Measurements from ENCODE around the gene CCDC171. TPM values are rescaled to one million over a fixed set of nuclear protein-coding genes. Genes with fewer than 3 reads are reported as not detected.

CCDC171 gene
- total RNA-seq, 1 donor from 2014 or later, result 1.8 TPM

DNA sequence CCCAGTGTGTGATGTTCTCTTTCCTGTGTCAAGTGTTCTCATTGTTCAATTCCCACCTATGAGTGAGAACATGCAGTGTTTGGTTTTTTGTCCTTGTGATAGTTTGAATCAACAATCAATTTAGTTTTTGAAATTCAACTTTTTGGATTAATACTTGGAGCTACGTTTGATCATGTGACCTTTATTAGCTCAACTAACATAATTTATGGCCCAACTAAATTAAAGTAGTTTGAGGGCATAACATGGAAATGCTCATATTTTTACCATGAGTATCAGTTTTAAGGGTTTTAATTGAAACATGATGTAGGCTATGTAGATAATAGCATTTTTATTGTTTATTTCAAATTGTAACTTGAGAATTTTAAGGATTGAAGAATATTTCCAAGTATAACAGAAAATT lies 168.0 kb downstream of the CCDC171 start:
- no peak for DNase-seq
- no peak for TF ChIP-seq CTCF (IDR thresholded peaks at IDR 0.05; ENCODE audit: borderline replicate concordance)
- no peak overlapping the region for H3K27ac ChIP-seq (replicated peaks)
- H3K36me3 ChIP-seq, result no peaks in the 10 kb centered on the region
- no peaks in the 10 kb centered on the region for H3K4me1 ChIP-seq
- H3K4me3 ChIP-seq, result no peak overlapping the region
- no peaks in the 10 kb centered on the region for H3K27me3 ChIP-seq (ENCODE audit: low read depth)
- no peaks in the 10 kb centered on the region for H3K9me3 ChIP-seq (replicated peaks)
- intact Hi-C loops (cut with micrococcal nuclease), result no loop called here

- Histone ChIP-seq H3K4me3 (no peak overlapping the region), H3K27ac (replicated peaks) (no peak overlapping the region)
- no peak for DNase-seq
These were observed 170.0 kb downstream of the CCDC171 start for GRCh38 chr9:15722888-15723287.

GRCh38 chr9:15724016-15724415 lies 171.2 kb downstream of the CCDC171 start:
- no peak for TF ChIP-seq CTCF (IDR thresholded peaks at IDR 0.05; ENCODE audit: borderline replicate concordance)
- Histone ChIP-seq H3K4me3 (no peak overlapping the region), H3K9me3 (replicated peaks) (no peaks in the 10 kb centered on the region), H3K36me3 (no peaks in the 10 kb centered on the region), H3K27ac (replicated peaks) (no peak overlapping the region), H3K27me3 (ENCODE audit: low read depth) (no peaks in the 10 kb centered on the region), H3K4me1 (no peaks in the 10 kb centered on the region)
- no peak for DNase-seq
- intact Hi-C loops (cut with micrococcal nuclease), result no loop called here

More at GRCh38 chr9:15722888-15723287, 170.0 kb downstream of the CCDC171 start:
- Histone ChIP-seq H3K4me1 (no peaks in the 10 kb centered on the region), H3K9me3 (replicated peaks) (no peaks in the 10 kb centered on the region), H3K27me3 (ENCODE audit: low read depth) (no peaks in the 10 kb centered on the region), H3K36me3 (no peaks in the 10 kb centered on the region)
- TF ChIP-seq CTCF (IDR thresholded peaks at IDR 0.05; ENCODE audit: borderline replicate concordance), result no peak
- intact Hi-C loops (cut with micrococcal nuclease), result no loop called here

DNA sequence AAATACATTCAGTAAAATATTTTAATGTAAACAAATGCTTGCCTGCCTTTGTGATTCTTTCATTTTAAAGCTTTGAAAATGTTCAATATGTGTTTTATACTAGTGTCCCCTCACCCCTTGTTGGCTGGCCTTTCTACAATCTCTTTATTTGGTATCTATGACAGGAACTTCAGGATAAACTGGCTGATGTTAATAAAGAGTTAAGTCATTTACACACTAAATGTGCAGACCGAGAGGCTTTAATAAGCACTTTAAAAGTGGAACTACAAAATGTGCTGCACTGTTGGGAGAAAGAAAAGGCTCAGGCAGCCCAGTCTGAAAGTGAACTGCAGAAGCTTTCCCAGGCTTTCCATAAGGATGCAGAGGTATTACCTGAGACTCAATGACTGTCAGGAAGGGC lies 171.8 kb downstream of the CCDC171 start:
- Histone ChIP-seq H3K36me3 (no peaks in the 10 kb centered on the region), H3K4me3 (no peak overlapping the region), H3K4me1 (no peaks in the 10 kb centered on the region), H3K9me3 (replicated peaks) (no peaks in the 10 kb centered on the region), H3K27me3 (ENCODE audit: low read depth) (no peaks in the 10 kb centered on the region), H3K27ac (replicated peaks) (no peak overlapping the region)
- no peak for TF ChIP-seq CTCF (IDR thresholded peaks at IDR 0.05; ENCODE audit: borderline replicate concordance)
- DNase-seq, result no peak
- intact Hi-C loops (cut with micrococcal nuclease), result no loop called here

DNA sequence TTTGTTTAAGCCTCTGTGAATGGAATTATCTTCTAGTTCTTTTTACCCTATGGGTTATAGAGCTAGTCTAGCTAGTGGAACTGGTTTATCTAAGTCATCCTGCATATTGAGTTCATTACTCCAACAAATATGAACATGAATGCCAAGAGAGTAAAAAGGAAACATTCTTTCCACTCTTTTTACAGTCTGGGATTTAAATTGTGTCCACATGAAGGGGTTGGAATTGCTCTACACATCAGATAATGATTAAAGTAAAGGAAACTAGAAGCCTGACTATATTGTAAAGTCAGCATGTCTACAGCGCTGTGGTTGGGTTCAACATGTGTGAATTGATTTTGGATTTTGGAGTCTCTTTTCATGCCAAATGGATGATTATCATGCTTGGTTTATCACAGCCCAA lies 173.1 kb downstream of the CCDC171 start:
- H3K9me3 ChIP-seq (replicated peaks), result no peaks in the 10 kb centered on the region
- H3K27ac ChIP-seq (replicated peaks), result no peak overlapping the region
- no peaks in the 10 kb centered on the region for H3K36me3 ChIP-seq
- DNase-seq, result no peak
- intact Hi-C loops (cut with micrococcal nuclease), result no loop called here
- no peak overlapping the region for H3K4me3 ChIP-seq
- H3K4me1 ChIP-seq, result no peaks in the 10 kb centered on the region
- no peak for TF ChIP-seq CTCF (IDR thresholded peaks at IDR 0.05; ENCODE audit: borderline replicate concordance)
- no peaks in the 10 kb centered on the region for H3K27me3 ChIP-seq (ENCODE audit: low read depth)

GRCh38 chr9:15729507-15729906 lies 176.7 kb downstream of the CCDC171 start:
- DNase-seq, result no peak
- Histone ChIP-seq H3K27me3 (ENCODE audit: low read depth) (no peaks in the 10 kb centered on the region), H3K27ac (replicated peaks) (no peak overlapping the region), H3K4me3 (no peak overlapping the region), H3K9me3 (replicated peaks) (no peaks in the 10 kb centered on the region), H3K36me3 (no peaks in the 10 kb centered on the region), H3K4me1 (no peaks in the 10 kb centered on the region)
- no peak for TF ChIP-seq CTCF (IDR thresholded peaks at IDR 0.05; ENCODE audit: borderline replicate concordance)
- intact Hi-C loops (cut with micrococcal nuclease), result no loop called here
